Retinal pigment epithelial cell (primary cell): ENCODE measurements around the gene SLC6A13.

ENCODE experiments used
- DNase-seq: peaks from one replicate; pipeline ENCODE4 v3.0.0-alpha.2; 2010; ENCODE audit warnings: low read depth
- H3K4me3 ChIP-seq: 2 replicates; pipeline ENCODE4 v1.5.1; 2011; ENCODE audit warnings: mild to moderate bottlenecking, low read length, control low read depth, moderate library complexity
- TF ChIP-seq, protein P1 (sequence below): conservative IDR thresholded peaks from 2 replicates; pipeline ENCODE4 v1.5.1; 2011; ENCODE audit warnings: low read depth, low read length, control low read depth, inconsistent platforms

Gene SLC6A13

DNA sequence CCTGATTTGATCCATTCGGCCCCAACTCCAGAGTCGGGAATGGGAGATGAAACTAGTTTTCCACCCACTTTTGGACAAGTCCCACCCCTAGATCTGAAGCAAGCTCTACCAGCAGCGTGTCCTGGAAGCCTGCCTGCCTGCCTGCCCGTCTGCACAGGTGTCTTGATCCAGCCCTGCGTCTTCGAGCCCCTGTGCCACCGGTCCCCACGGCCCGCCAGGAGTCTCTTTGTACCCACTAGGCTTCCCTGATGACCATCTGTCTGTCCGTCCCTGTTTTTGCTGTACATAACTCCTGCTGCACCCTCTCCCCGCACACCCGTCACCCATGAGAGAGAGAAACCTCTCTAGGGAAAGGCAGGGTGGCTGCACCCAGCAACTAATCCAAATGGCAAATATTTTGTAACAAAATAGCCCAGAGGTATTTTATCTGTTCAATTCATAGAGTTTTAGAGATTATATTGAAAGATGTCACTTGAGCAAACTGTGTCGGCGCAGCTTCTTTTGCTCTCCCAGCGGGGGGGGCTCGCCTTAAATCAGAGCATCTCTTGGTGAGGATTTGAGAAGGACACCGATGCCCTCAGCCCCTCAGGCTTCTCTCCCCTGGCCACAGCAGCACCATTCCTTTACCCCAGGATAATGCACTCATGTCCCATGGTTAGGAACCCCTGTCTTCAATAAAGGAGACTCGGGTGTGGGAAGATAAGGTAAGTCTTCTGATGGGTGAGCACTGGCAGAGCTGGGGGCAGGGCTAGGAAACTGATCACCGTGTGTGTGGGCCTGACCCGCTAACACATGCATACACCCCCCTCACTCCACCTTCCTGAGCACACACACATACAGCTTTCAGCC is 84.4 kb downstream of the SLC6A13 start:
- H3K4me3 ChIP-seq = no peak overlapping the region
- TF ChIP-seq, protein P1, sequence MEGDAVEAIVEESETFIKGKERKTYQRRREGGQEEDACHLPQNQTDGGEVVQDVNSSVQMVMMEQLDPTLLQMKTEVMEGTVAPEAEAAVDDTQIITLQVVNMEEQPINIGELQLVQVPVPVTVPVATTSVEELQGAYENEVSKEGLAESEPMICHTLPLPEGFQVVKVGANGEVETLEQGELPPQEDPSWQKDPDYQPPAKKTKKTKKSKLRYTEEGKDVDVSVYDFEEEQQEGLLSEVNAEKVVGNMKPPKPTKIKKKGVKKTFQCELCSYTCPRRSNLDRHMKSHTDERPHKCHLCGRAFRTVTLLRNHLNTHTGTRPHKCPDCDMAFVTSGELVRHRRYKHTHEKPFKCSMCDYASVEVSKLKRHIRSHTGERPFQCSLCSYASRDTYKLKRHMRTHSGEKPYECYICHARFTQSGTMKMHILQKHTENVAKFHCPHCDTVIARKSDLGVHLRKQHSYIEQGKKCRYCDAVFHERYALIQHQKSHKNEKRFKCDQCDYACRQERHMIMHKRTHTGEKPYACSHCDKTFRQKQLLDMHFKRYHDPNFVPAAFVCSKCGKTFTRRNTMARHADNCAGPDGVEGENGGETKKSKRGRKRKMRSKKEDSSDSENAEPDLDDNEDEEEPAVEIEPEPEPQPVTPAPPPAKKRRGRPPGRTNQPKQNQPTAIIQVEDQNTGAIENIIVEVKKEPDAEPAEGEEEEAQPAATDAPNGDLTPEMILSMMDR = no peak
- no peak for DNase-seq

DNA sequence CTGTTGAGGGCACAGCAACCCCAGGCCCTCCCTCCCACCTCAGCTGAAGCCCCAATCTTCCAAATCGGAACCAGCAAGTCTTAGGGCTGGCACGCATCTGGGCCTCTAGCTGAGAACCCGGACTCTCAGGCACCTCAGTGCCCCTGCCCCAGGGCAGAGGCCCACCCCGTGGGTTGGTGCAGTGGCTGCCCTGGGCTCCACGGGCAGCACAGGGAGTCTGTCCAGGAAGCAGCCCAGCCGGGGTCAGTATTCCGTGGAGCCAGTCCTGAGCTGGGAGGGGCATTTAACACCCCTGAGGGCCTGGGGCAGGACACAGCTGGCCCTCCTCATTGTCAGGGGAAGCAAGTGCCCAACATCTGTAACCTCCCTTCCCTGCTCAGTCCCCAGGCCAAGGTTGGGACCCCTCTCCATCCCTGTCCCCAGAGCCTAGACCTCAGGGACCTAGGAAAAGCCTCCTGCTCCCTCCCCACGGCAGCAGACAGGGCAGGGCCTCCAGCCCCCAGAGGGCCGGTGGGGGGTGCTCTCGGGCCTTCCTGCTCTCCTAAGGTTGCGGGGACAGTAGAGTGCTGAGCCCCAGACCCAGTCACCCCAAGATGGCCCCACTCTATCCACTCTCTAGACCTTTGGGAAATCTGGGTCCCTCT is 85.2 kb downstream of the SLC6A13 start:
- TF ChIP-seq, protein P1 = no peak
- no peak for DNase-seq
- no peak overlapping the region for H3K4me3 ChIP-seq

DNA sequence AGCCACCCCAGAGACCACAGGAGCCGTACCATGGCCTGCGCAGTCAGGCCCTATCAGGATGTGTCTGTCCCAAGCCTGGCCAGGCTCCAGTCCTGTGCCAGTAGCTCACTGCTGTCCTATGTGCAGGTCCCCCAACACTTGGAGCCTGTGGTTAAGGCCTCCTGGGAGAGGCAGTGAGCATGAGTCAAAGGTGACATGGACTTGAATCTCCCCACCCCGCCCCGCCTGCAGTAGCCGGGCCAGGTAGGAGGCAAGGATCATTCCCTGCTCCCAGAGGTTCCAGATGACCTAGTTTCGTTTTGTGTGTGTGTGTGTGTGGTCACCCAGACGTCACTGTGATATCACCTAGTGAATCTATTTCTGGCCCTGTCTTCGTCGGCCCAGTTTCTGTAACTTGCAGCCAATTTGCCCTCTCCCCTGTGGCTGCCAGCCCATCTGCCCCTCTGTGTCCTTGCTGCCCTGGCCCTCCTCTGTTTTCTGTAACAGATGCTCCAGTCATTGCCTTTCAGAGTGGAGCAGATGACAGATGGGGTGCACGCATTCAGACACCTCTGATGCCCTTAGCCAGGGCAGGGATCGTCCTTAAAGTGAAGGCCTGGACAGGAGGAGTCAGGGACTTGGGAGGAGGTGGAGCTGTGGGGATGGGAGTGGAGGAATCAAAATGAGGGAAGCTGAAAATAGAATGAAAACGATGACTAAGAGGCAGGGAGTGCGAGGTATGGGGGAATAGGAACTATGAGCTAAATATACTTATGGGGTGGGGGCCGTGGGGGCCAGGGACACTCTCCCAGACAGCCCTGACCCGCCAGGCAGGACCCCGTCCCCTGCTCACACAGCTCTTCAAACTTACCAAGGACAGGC is 86.1 kb downstream of the SLC6A13 start:
- no peak for DNase-seq
- H3K4me3 ChIP-seq = no peak overlapping the region
- TF ChIP-seq, protein P1 = no peak

DNA sequence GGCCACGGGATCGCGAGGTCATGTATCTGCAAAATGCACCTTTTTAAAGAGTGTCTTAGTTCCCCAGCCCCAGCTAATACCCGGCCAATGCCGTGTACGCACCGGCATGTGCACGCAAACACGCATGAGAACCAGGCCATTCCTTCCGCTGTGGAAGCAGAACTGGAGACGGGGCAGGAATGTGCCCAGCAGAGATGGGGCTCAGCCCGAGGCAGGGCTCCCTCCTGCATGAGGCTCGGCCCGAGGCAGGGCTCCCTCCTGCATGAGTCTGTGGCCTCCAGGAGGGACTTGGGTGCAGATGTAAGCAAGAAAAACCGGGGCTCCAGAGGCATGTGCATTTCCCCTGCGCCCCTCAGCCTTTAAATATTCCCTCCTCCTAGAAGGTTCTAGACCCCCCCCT is 86.9 kb downstream of the SLC6A13 start:
- no peak overlapping the region for H3K4me3 ChIP-seq
- TF ChIP-seq, protein P1 = no peak
- no peak for DNase-seq

DNA sequence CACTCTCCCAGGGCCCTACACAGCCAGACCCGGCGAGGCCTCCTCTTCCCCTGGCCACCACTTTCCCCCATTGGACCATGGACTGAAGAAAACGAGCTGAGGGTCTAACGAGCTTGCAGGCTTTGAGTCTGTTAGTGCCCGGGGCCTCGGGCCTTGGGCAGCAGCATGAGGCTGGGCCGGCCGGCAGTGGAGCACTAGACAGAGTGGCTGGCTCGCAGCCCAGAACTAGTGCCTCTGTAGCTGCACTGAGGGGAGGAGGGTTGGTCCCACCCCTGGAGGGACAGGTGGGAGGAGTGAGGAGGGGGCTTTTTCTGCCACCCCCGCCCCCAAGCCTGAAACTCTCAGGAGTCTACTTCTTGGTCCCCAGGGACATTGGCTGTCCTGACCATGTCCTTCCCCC is 87.4 kb downstream of the SLC6A13 start:
- no peak overlapping the region for H3K4me3 ChIP-seq
- TF ChIP-seq, protein P1 = no peak
- no peak for DNase-seq

DNA sequence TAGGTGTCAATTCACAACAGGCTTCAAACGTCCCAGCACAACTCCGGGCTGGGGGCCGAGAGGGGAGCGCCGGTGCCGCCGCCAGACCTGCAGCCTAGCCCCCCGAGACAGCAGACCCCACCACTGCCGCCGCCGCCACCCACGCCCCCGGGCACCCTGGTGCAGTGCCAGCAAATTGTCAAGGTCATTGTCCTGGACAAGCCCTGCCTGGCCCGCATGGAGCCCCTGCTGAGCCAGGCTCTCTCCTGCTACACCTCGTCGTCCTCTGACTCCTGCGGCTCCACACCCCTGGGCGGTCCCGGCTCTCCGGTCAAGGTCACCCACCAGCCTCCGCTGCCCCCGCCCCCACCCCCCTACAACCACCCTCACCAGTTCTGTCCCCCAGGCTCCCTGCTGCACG is 88.0 kb downstream of the SLC6A13 start:
- no peak overlapping the region for H3K4me3 ChIP-seq
- no peak for DNase-seq
- TF ChIP-seq, protein P1 = no peak
